ENCODE results near the gene FBXO28.

FBXO28 gene

GRCh38 chr1:224160171-224160682, 46.3 kb downstream of the FBXO28 start:
- no peak for FAIRE-seq

GRCh38 chr1:224162768-224163167, 48.9 kb downstream of the FBXO28 start:
- no peak for FAIRE-seq

- FAIRE-seq = no peak
Measured at GRCh38 chr1:224163311-224163710, 49.4 kb downstream of the FBXO28 start.

- no peak for FAIRE-seq
Measured at GRCh38 chr1:224168859-224169380, 55.0 kb downstream of the FBXO28 start.

GRCh38 chr1:224169718-224170270, 55.9 kb downstream of the FBXO28 start:
- FAIRE-seq = no peak

GRCh38 chr1:224170343-224170742, 56.4 kb downstream of the FBXO28 start:
- FAIRE-seq = no peak

- FAIRE-seq = no peak
Measured at GRCh38 chr1:224170748-224171478, 57.0 kb downstream of the FBXO28 start.

GRCh38 chr1:224172229-224172628, 58.3 kb downstream of the FBXO28 start:
- no peak for FAIRE-seq

- no peak for FAIRE-seq
Measured at GRCh38 chr1:224173523-224173922, 59.6 kb downstream of the FBXO28 start.

- FAIRE-seq = no peak
Measured at GRCh38 chr1:224175617-224176016, 61.7 kb downstream of the FBXO28 start.

GRCh38 chr1:224177356-224177999, 63.6 kb downstream of the FBXO28 start:
- FAIRE-seq = no peak

- no peak for FAIRE-seq
Measured at GRCh38 chr1:224178894-224179293, 65.0 kb downstream of the FBXO28 start.

- FAIRE-seq = no peak
Measured at GRCh38 chr1:224180783-224181452, 67.0 kb downstream of the FBXO28 start.

GRCh38 chr1:224181453-224181810, 67.5 kb downstream of the FBXO28 start:
- no peak for FAIRE-seq

GRCh38 chr1:224182057-224182865, 68.3 kb downstream of the FBXO28 start:
- no peak for FAIRE-seq

GRCh38 chr1:224182866-224183590, 69.1 kb downstream of the FBXO28 start, which contains the start of gene DEGS1:
TSS of gene DEGS1 (plus strand) at chr1:224183240. CDS start at chr1:224183337, 97 bp downstream.
- no peak for FAIRE-seq

- no peak for FAIRE-seq
Measured at GRCh38 chr1:224183591-224184312, 69.8 kb downstream of the FBXO28 start.

- no peak for FAIRE-seq
Measured at GRCh38 chr1:224185208-224185607, 71.3 kb downstream of the FBXO28 start.

GRCh38 chr1:224188286-224188685, 74.4 kb downstream of the FBXO28 start:
- FAIRE-seq = no peak

- no peak for FAIRE-seq
Measured at GRCh38 chr1:224189561-224189960, 75.7 kb downstream of the FBXO28 start.
